ENCODE data around the gene PFN4.

PFN4 gene

GRCh38 chr2:24073816-24074215 lies 49.3 kb downstream of the PFN4 start:
- Histone ChIP-seq H3K4me1 (ENCODE audit: insufficient read depth, low read length) (peaks cover 41% of the 10 kb centered on the region), H3K79me2 (ENCODE audit: insufficient read depth, low read length) (peaks cover 56% of the 10 kb centered on the region), H3K4me2 (ENCODE audit: insufficient read depth, low read length) (no peak overlapping the region), H4K20me1 (ENCODE audit: insufficient read depth, low read length) (peaks cover 6% of the 10 kb centered on the region; the same call in 1 of the 2 replicates), H3K4me3 (ENCODE audit: low read depth in 1 of 2, low read length in 2 of 2) (no peak overlapping the region), H3K9me3 (ENCODE audit: insufficient read depth, low read length, severe bottlenecking) (no peaks in the 10 kb centered on the region), H3K36me3 (ENCODE audit: insufficient read depth, low read length) (peaks cover 42% of the 10 kb centered on the region), H3K27ac (ENCODE audit: low read length) (no peak overlapping the region), H3K27me3 (ENCODE audit: insufficient read depth, low read length, poor library complexity) (no peaks in the 10 kb centered on the region), H3K9ac (ENCODE audit: low read depth, low read length) (no peak overlapping the region), H2AFZ (ENCODE audit: low read depth, low read length) (no peak overlapping the region)
- TF ChIP-seq EZH2 (IDR thresholded peaks at IDR 0.05; ENCODE audit: borderline replicate concordance, low read depth, low read length, severe bottlenecking) (no peak), CTCF (IDR thresholded peaks at IDR 0.05; ENCODE audit: borderline replicate concordance, extremely low read depth, low read length, poor library complexity, severe bottlenecking) (no peak)
- ATAC-seq (ENCODE audit: insufficient read depth, low read depth) (no peak), DNase-seq (no peak)

GRCh38 chr2:24072259-24072658 lies 50.9 kb downstream of the PFN4 start:
- Histone ChIP-seq H3K27me3 (ENCODE audit: insufficient read depth, low read length, poor library complexity) (no peaks in the 10 kb centered on the region), H3K27ac (ENCODE audit: low read length) (no peak overlapping the region), H3K9me3 (ENCODE audit: insufficient read depth, low read length, severe bottlenecking) (no peaks in the 10 kb centered on the region), H2AFZ (ENCODE audit: low read depth, low read length) (no peak overlapping the region), H4K20me1 (ENCODE audit: insufficient read depth, low read length) (peaks cover 6% of the 10 kb centered on the region; the same call in 1 of the 2 replicates), H3K79me2 (ENCODE audit: insufficient read depth, low read length) (peaks cover 56% of the 10 kb centered on the region), H3K9ac (ENCODE audit: low read depth, low read length) (no peak overlapping the region), H3K4me2 (ENCODE audit: insufficient read depth, low read length) (no peak overlapping the region), H3K36me3 (ENCODE audit: insufficient read depth, low read length) (peaks cover 56% of the 10 kb centered on the region), H3K4me3 (ENCODE audit: low read depth in 1 of 2, low read length in 2 of 2) (no peak overlapping the region), H3K4me1 (ENCODE audit: insufficient read depth, low read length) (peaks cover 34% of the 10 kb centered on the region)
- TF ChIP-seq EZH2 (IDR thresholded peaks at IDR 0.05; ENCODE audit: borderline replicate concordance, low read depth, low read length, severe bottlenecking) = no peak
- no peak for TF ChIP-seq CTCF (IDR thresholded peaks at IDR 0.05; ENCODE audit: borderline replicate concordance, extremely low read depth, low read length, poor library complexity, severe bottlenecking)
- ATAC-seq (ENCODE audit: insufficient read depth, low read depth) = no peak
- DNase-seq = no peak

- H3K4me2 ChIP-seq (ENCODE audit: insufficient read depth, low read length) = no peak overlapping the region
- peaks cover 35% of the 10 kb centered on the region for H3K36me3 ChIP-seq (ENCODE audit: insufficient read depth, low read length)
- H3K79me2 ChIP-seq (ENCODE audit: insufficient read depth, low read length) = peaks cover 4% of the 10 kb centered on the region; the same call in 1 of the 2 replicates
- no peaks in the 10 kb centered on the region for H3K9me3 ChIP-seq (ENCODE audit: insufficient read depth, low read length, severe bottlenecking)
- H3K27me3 ChIP-seq (ENCODE audit: insufficient read depth, low read length, poor library complexity) = no peaks in the 10 kb centered on the region
- no peak overlapping the region for H3K4me3 ChIP-seq (ENCODE audit: low read depth in 1 of 2, low read length in 2 of 2)
- H3K4me1 ChIP-seq (ENCODE audit: insufficient read depth, low read length) = no peaks in the 10 kb centered on the region
- ATAC-seq (ENCODE audit: insufficient read depth, low read depth) (no peak), DNase-seq (no peak)
- no peak overlapping the region for H3K27ac ChIP-seq (ENCODE audit: low read length)
- H3K9ac ChIP-seq (ENCODE audit: low read depth, low read length) = no peak overlapping the region
- H2AFZ ChIP-seq (ENCODE audit: low read depth, low read length) = no peak overlapping the region
- H4K20me1 ChIP-seq (ENCODE audit: insufficient read depth, low read length) = 0 out of 2 replicates have a peak, but pooled peaks cover 3% of the 10 kb centered on the region
- TF ChIP-seq CTCF (IDR thresholded peaks at IDR 0.05; ENCODE audit: borderline replicate concordance, extremely low read depth, low read length, poor library complexity, severe bottlenecking) (no peak), EZH2 (IDR thresholded peaks at IDR 0.05; ENCODE audit: borderline replicate concordance, low read depth, low read length, severe bottlenecking) (no peak)
These were observed 57.8 kb downstream of the PFN4 start for GRCh38 chr2:24065341-24065740.
